GM12878 (cell line): Measurements from ENCODE around the gene RGS6. TPM values are rescaled to one million over a fixed set of nuclear protein-coding genes. Genes with fewer than 3 reads are reported as not detected.
A peak's percentile ranks its signal among the peaks of the same experiment; 100 is the strongest.

Source experiments
- ATAC-seq: fragments of 200-7000 bp; cut with Tn5 transposase; 3 replicates; pipeline ENCODE4 v1.9.1; 2020; ENCODE audit warnings: mild to moderate bottlenecking, moderate library complexity
- BruUV-seq: library from RNA; stranded (reverse); fragments of 400-500 nt; replicated peaks from 2 replicates; lab custom pipeline; 2021; lab: Mats Ljungman, UMichigan
- CTCF ChIA-PET: fragments of 300-600 bp; sonication (Branson Sonifier 250); formaldehyde crosslinking; extraction: SDS; loops from one replicate; lab custom pipeline; 2021; ENCODE audit warnings: inconsistent platforms; lab: Yijun Ruan, JAX
- POLR2A ChIA-PET: fragments of 350-600 bp; formaldehyde crosslinking; extraction: SDS; loops from one replicate; lab custom pipeline; 2021; ENCODE audit warnings: inconsistent platforms; lab: Charles Lee
- RAD21 ChIA-PET: fragments of 300-600 bp; sonication (Branson Sonifier 250); formaldehyde crosslinking; loops from one replicate; lab custom pipeline; 2023; ENCODE audit warnings: antibody characterized with exemption; ENCODE audit not compliant: unreplicated experiment; lab: Charles Lee
- SMC1A ChIA-PET: fragments of 300-600 bp; sonication (Branson Sonifier 250); formaldehyde crosslinking; loops from one replicate; lab custom pipeline; 2023; ENCODE audit not compliant: unreplicated experiment, uncharacterized antibody; lab: Charles Lee
- DNase-seq: peaks from one replicate; pipeline ENCODE4 v3.0.0-alpha.2; 2011; ENCODE audit warnings: low read depth, low spot score
- FAIRE-seq: peaks from 3 replicates; lab custom pipeline; 2011; peaks lifted over from hg19 to GRCh38; lab: Jason Lieb, UNC
- H2AFZ ChIP-seq: 2 replicates; pipeline ENCODE4 v1.6.0; 2011; ENCODE audit warnings: low read depth, low read length, control low read depth; ENCODE audit not compliant: control insufficient read depth
- H3K27ac ChIP-seq: 2 replicates; pipeline ENCODE4 v1.5.1; 2011; ENCODE audit warnings: control low read depth; ENCODE audit not compliant: control insufficient read depth, insufficient read depth
- H3K27me3 ChIP-seq, 2 experiments: replicated peaks in 1 of 2; 2 replicates each; pipeline versions ENCODE4 v1.6.0 to v1.6.1; 2011; ENCODE audit warnings: low read length in 1 of 2; ENCODE audit not compliant: control insufficient read depth in 2 of 2, insufficient read depth in 2 of 2
- H3K36me3 ChIP-seq, 2 experiments: 2 replicates each; pipeline ENCODE4 v1.5.1; 2011; ENCODE audit warnings: low read length in 1 of 2; ENCODE audit not compliant: control insufficient read depth in 2 of 2, insufficient read depth in 2 of 2
- H3K4me1 ChIP-seq: 2 replicates; pipeline ENCODE4 v1.6.1; 2011; ENCODE audit warnings: mild to moderate bottlenecking, low read length, moderate library complexity, mixed read lengths; ENCODE audit not compliant: control insufficient read depth, insufficient read depth
- H3K4me2 ChIP-seq: 2 replicates; pipeline ENCODE4 v1.6.0; 2011; ENCODE audit warnings: control low read depth; ENCODE audit not compliant: control insufficient read depth, insufficient read depth
- H3K4me3 ChIP-seq: fragments of 200-600 bp; sonication (generic); 2 replicates; pipeline ENCODE4 v1.5.1; 2016
- H3K79me2 ChIP-seq: 2 replicates; pipeline ENCODE4 v1.6.0; 2011; ENCODE audit warnings: low read length; ENCODE audit not compliant: control insufficient read depth, insufficient read depth
- H3K9ac ChIP-seq: 2 replicates; pipeline ENCODE4 v1.8.0; 2011; ENCODE audit warnings: low read length, control low read depth, mixed read lengths; ENCODE audit not compliant: control insufficient read depth, insufficient read depth
- H3K9me3 ChIP-seq: replicated peaks from 3 replicates; pipeline ENCODE4 v1.5.1; 2011; ENCODE audit warnings: mild to moderate bottlenecking, low read length; ENCODE audit not compliant: control insufficient read depth, insufficient read depth
- H4K20me1 ChIP-seq: 2 replicates; pipeline ENCODE4 v1.6.0; 2011; ENCODE audit not compliant: control insufficient read depth, insufficient read depth
- ATF7 ChIP-seq: fragments of 450-650 bp; IDR thresholded peaks from 2 replicates; pipeline ENCODE4 v1.6.1; 2016; ENCODE audit warnings: low read depth, mild to moderate bottlenecking
- CEBPZ ChIP-seq: fragments of 150-350 bp; IDR thresholded peaks from 2 replicates; pipeline ENCODE4 v1.6.1; 2016; ENCODE audit warnings: low read depth, low read length
- CHD1 ChIP-seq: IDR thresholded peaks from 2 replicates; pipeline ENCODE4 v1.6.1; 2012; ENCODE audit warnings: low read depth, low read length, improper control_type of control experiment
- EED ChIP-seq: sonication (generic); IDR thresholded peaks from 2 replicates; pipeline ENCODE4 v1.6.1; 2016; ENCODE audit warnings: antibody characterized with exemption, low read depth
- HDGF ChIP-seq: fragments of 450-650 bp; IDR thresholded peaks from 2 replicates; pipeline ENCODE4 v1.6.1; 2016; ENCODE audit warnings: antibody characterized with exemption
- IKZF1 ChIP-seq: fragments of 450-650 bp; conservative IDR thresholded peaks from 2 replicates; pipeline ENCODE4 v1.6.1; 2017; ENCODE audit warnings: antibody characterized with exemption, mild to moderate bottlenecking
- IRF4 ChIP-seq: IDR thresholded peaks from 2 replicates; pipeline ENCODE4 v1.6.1; 2011; ENCODE audit warnings: low read depth, low read length
- JUNB ChIP-seq: IDR thresholded peaks from 2 replicates; pipeline ENCODE4 v1.6.1; 2016; ENCODE audit warnings: antibody characterized with exemption, mild to moderate bottlenecking
- MEF2A ChIP-seq: IDR thresholded peaks from 2 replicates; pipeline ENCODE4 v1.6.1; 2011; ENCODE audit warnings: low read depth, mild to moderate bottlenecking, low read length, moderate library complexity; ENCODE audit not compliant: insufficient read depth
- MEF2B ChIP-seq: fragments of 450-650 bp; IDR thresholded peaks from 2 replicates; pipeline ENCODE4 v1.6.1; 2018; ENCODE audit warnings: mild to moderate bottlenecking, moderate library complexity; ENCODE audit not compliant: partially characterized antibody, poor library complexity, severe bottlenecking
- MTA3 ChIP-seq: IDR thresholded peaks from 2 replicates; pipeline ENCODE4 v1.6.1; 2012; ENCODE audit warnings: low read length, inconsistent platforms, borderline replicate concordance
- MXI1 ChIP-seq: fragments of 150-350 bp; IDR thresholded peaks from 2 replicates; pipeline ENCODE4 v1.6.1; 2011; ENCODE audit warnings: low read depth, mild to moderate bottlenecking, inconsistent platforms, low read length, improper control_type of control experiment
- NBN ChIP-seq: fragments of 450-650 bp; IDR thresholded peaks from 2 replicates; pipeline ENCODE4 v1.6.1; 2016
- NFIC ChIP-seq: IDR thresholded peaks from 2 replicates; pipeline ENCODE4 v1.6.1; 2012; ENCODE audit warnings: low read depth, mild to moderate bottlenecking, inconsistent platforms, low read length, moderate library complexity
- NRF1 ChIP-seq: conservative IDR thresholded peaks from 2 replicates; pipeline ENCODE4 v1.6.1; 2011; ENCODE audit warnings: mild to moderate bottlenecking, low read depth, low read length, improper control_type of control experiment
- POLR2AphosphoS2 ChIP-seq: IDR thresholded peaks from 2 replicates; pipeline ENCODE4 v1.6.1; 2011; ENCODE audit warnings: low read depth, mild to moderate bottlenecking, low read length, improper control_type of control experiment, moderate library complexity
- RAD51 ChIP-seq: fragments of 450-650 bp; IDR thresholded peaks from 2 replicates; pipeline ENCODE4 v1.6.1; 2016; ENCODE audit warnings: moderate library complexity, mild to moderate bottlenecking, inconsistent platforms
- RCOR1 ChIP-seq: conservative IDR thresholded peaks from 2 replicates; pipeline ENCODE4 v1.6.1; 2012; ENCODE audit warnings: low read depth, low read length, improper control_type of control experiment
- TAF1 ChIP-seq: IDR thresholded peaks from 2 replicates; pipeline ENCODE4 v1.6.1; 2011; ENCODE audit warnings: mild to moderate bottlenecking, low read depth, low read length, borderline replicate concordance
- TCF12 ChIP-seq: IDR thresholded peaks from 2 replicates; pipeline ENCODE4 v1.6.1; 2011; ENCODE audit warnings: low read depth, mild to moderate bottlenecking, low read length
- ZBTB11 ChIP-seq: fragments of 450-650 bp; formaldehyde crosslinking; IDR thresholded peaks from 2 replicates; pipeline ENCODE4 v1.5.0; 2022; ENCODE audit warnings: mild to moderate bottlenecking, missing genetic modification characterization
- WGBS: methylation state at CpG from one replicate; pipeline ENCODE4 v1.1.6; 2016; ENCODE audit warnings: low lambda C conversion rate; ENCODE audit not compliant: insufficient replicate concordance, insufficient coverage; ENCODE audit errors: missing lambda C conversion rate; 5-methylcytosine and 5-hydroxymethylcytosine counted together
- in situ Hi-C: fragments of 300-500 bp; cut with MboI; formaldehyde crosslinking; loops from 9 replicates; pipeline ENCODE4 v1.14.3; 2018; ENCODE audit warnings: mixed read lengths
- intact Hi-C: fragments of 100-400 bp; cut with micrococcal nuclease; formaldehyde crosslinking; loops from one replicate; pipeline ENCODE4 v1.14.2; 2022; ENCODE audit not compliant: unreplicated experiment
- polyA plus RNA-seq, 11 experiments: library from polyadenylated mRNA; depleted of rRNA in 4 of 11; unstranded in 6 of 11; stranded (reverse) in 5 of 11; fragments of >200 nt; fragmentation: Nextera tagmentation in 4 of 11; fragmentation: Illumina TruSeq in 1 of 11; extraction: Ambion mirVana in 4 of 11; extraction: Trizol in 1 of 11; gene quantifications; 1 replicate in 1 of 11; 2 replicates in 10 of 11; pipeline versions ENCODE4 v1.2.1 to v1.2.3, GENCODE V29; 2011 to 2016; ENCODE audit warnings: inconsistent platforms in 2 of 11, missing spikeins in 2 of 11, low read depth in 1 of 11
- total RNA-seq, 4 experiments: library from RNA; depleted of rRNA in 3 of 4; stranded (reverse); fragments of >200 nt in 3 of 4; fragmentation: Illumina TruSeq in 1 of 4; extraction: Trizol in 1 of 4; gene quantifications; 2 replicates each; pipeline versions ENCODE4 v1.2.1 to v1.2.3, GENCODE V29; 2013 to 2021

The RGS6 gene
- total and polyA plus RNA-seq, 10 of the 15 experiments (the other 5 are each of a cell fraction or from before 2014, with no cell fraction given) = 3.9 to 18.1 (median 12.4) TPM

- 56% methylated on average over 1 of the region's 1 CpG for WGBS
- peaks cover 2% of the 10 kb centered on the region; the same call in 2 of the 3 replicates for H3K9me3 ChIP-seq
- intact Hi-C loops = no loop called here
- peak overlapping the region; percentile 63; the same call in 1 of the 2 replicates for H3K4me2 ChIP-seq
- TSS peak; percentile 27 for BruUV-seq
- ChIA-PET SMC1A (interaction anchor here (2.5 to 3.0 kb wide), 2 partner anchors 13 to 18 kb away, joined by 8 to 25 read pairs; no protein-coding TSS in a partner anchor), RAD21 (no interaction called here), POLR2A (interaction anchor here (0.6 kb wide), 1 partner anchor 353 kb away, joined by 3 read pairs; no protein-coding TSS in a partner anchor), CTCF (interaction anchor here (0.7 to 1.1 kb wide), 2 partner anchors 9 to 25 kb away, joined by 3 read pairs; no protein-coding TSS in a partner anchor)
- in situ Hi-C loops = no loop called here
- DNase-seq (no peak), FAIRE-seq (no peak), ATAC-seq (peak; percentile 26)
- peaks cover 1% of the 10 kb centered on the region; the same call in 1 of the 2 replicates for H3K79me2 ChIP-seq
- no peak overlapping the region; the same call in 1 of the 2 replicates for H3K9ac ChIP-seq
- no peaks in the 10 kb centered on the region for H3K36me3 ChIP-seq
- H3K27ac ChIP-seq = peak overlapping the region; percentile 69
- no peak overlapping the region for H3K4me3 ChIP-seq
- H3K27me3 ChIP-seq = no peaks in the 10 kb centered on the region
- H2AFZ ChIP-seq = peak overlapping the region; percentile 59
- H3K4me1 ChIP-seq = peaks cover 14% of the 10 kb centered on the region
- no peaks in the 10 kb centered on the region for H4K20me1 ChIP-seq
- TF ChIP-seq CEBPZ (no peak), MEF2A (no peak), NFIC (no peak), CHD1 (no peak), JUNB (no peak), MTA3 (no peak), EED (0 out of 2 replicates have a peak, but pooled peaks have one; percentile 7), IKZF1 (peak; percentile 59), TAF1 (no peak), MXI1 (no peak), RCOR1 (no peak), IRF4 (0 out of 2 replicates have a peak, but pooled peaks have one; percentile 3), RAD51 (peak; percentile 15; the same call in 1 of the 2 replicates), NBN (no peak), HDGF (peak; percentile 95), ZBTB11 (no peak), NRF1 (no peak), TCF12 (no peak), POLR2AphosphoS2 (no peak), MEF2B (no peak), ATF7 (0 out of 2 replicates have a peak, but pooled peaks have one; percentile 9)
Observed at GRCh38 chr14:71943695-71944018, 11.4 kb downstream of the RGS6 start.
